GM12892 (cell line): ENCODE data around the gene KRTAP3-2.

ENCODE experiments used
- POLR2A ChIP-seq: IDR thresholded peaks from 2 replicates; pipeline ENCODE4 v1.6.1; 2011; ENCODE audit warnings: low read depth, low read length, control low read depth
- POLR2AphosphoS5 ChIP-seq: IDR thresholded peaks from 2 replicates; pipeline ENCODE4 v1.6.1; 2011; ENCODE audit warnings: low read depth, low read length, control low read depth

GRCh38 chr17:41049110-41049509, 49.4 kb upstream of the KRTAP3-2 start:
- TF ChIP-seq POLR2A (no peak), POLR2AphosphoS5 (no peak)
